K562 treated with DMSO at 1 percent for 48 hours (cell line): Measurements from ENCODE around the gene OR5B3. TPM values are rescaled to one million over a fixed set of nuclear protein-coding genes. Genes with fewer than 3 reads are reported as not detected.

ENCODE experiments used
- total RNA-seq: library from RNA; unstranded; fragments of 300-600 nt; gene quantifications from 2 replicates; pipeline ENCODE4 v1.2.3, GENCODE V29; 2022; ENCODE audit warnings: low replicate concordance; ENCODE audit errors: extremely low read depth

The OR5B3 gene
- total RNA-seq: not detected in 2 replicates

DNA sequence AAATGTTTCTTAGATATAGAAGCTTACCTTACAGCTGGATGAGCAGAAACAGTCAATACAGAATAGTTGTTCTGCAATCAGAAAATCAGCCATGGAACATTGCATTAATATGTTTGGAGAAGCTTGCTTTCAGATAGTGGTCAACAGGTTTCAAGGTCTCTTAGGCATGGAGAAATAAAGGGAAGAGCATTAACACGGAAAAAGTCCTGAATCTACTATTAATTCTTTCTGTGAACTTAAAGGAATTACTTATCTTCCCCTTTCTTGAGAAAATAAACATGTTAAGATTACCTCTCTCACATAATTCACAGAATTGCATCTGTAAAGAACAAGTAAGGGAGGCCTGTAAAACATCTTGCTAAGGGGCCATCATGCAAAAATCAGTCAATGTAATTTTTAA lies at the start of gene OR5B3:
TSS of gene OR5B3 (minus strand) at position 101 of the 400 bp plus-strand sequence. CDS start 3,465 bp downstream, outside the sequence.

DNA sequence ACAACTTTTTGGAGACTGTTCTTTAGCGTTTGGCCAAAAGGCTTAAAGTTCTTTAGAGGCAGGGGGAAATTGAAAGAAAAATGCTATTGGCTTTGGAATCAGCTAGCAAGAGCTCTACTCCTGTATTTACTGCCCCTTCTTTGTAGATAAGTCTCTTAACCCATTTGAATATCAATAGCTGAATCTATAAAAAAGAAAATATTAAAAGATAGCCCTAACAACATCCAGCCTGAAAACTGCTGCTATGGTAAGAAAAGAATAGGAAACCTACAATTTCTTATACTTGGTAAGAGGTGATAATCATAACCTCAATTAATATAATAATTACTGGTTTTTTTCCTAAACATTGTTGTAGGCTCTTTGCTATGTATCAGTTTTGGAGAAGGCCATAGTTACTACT lies 35.5 kb upstream of the OR5B3 start, which contains the start of gene OR5B12:
TSS of gene OR5B12 (minus strand) at position 101 of the 400 bp plus-strand sequence. CDS start 2,085 bp downstream, outside the sequence.

DNA sequence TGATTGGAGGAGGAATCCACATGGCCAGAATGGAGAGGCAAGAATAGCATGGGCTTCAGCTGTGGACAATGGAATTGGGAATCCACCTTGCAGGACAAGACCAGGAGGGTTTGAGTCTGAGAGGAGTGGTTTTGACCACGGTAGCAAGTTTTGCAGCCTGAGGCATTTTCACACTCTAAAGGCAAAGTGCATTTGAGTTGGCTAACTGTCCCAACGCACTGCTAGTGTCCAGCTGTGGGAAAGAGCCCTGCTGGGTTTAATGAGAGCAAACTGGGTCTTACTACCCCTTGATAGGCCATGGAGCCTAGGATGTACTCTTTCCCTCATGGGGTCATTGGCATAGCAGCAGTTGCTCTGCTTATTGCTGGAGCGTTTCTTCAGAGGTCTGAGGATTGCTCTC lies 21.3 kb upstream of the OR5B3 start, which contains the start of gene OR5B2:
TSS of gene OR5B2 (minus strand) at position 101 of the 400 bp plus-strand sequence. CDS start 4,860 bp downstream, outside the sequence.

DNA sequence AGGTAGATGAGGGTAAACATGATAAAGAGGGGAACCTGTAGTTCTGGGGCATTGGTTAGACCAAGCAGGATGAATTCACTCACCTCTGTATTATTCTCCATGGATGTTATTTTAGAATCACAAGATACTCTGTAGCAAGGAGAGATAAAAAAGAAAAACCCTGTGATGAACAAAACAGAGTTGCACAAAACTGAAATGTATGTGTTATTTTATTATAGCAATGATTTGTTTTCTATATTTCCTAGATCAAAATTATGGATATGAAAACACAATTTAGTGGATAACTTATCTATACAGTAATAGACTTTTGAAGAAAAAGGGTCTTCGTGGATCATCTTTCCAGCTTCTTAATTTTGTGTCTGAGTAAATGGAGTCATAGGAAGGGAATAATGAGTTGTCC lies 47.7 kb downstream of the OR5B3 start, which contains the start of gene OR5B17:
TSS of gene OR5B17 (minus strand) at position 101 of the 400 bp plus-strand sequence. CDS start at position 101, 0 bp downstream.

Other genes with a start within 250 kb of the OR5B3 start
- gene OR9Q2, start 217.8 kb downstream of the OR5B3 start, total RNA-seq: not detected in 2 replicates
- not detected in 2 replicates for gene OR1S2, start 202.7 kb downstream of the OR5B3 start, total RNA-seq
- gene OR1S1, start 194.2 kb downstream of the OR5B3 start, total RNA-seq: not detected in 2 replicates
- gene OR10Q1, start 178.0 kb downstream of the OR5B3 start, total RNA-seq: not detected in 2 replicates
- not detected in 2 replicates for gene OR10W1, start 138.6 kb downstream of the OR5B3 start, total RNA-seq
- not detected in 2 replicates for gene OR5B17, start 47.8 kb downstream of the OR5B3 start, total RNA-seq
- gene OR5B2, start 21.2 kb upstream of the OR5B3 start, total RNA-seq: not detected in 2 replicates
- not detected in 2 replicates for gene OR5B12, start 35.4 kb upstream of the OR5B3 start, total RNA-seq
- gene OR5B21, start 101.2 kb upstream of the OR5B3 start, total RNA-seq: not detected in 2 replicates
- gene LPXN, start 169.0 kb upstream of the OR5B3 start, total RNA-seq: not detected in 2 replicates
- not detected in 2 replicates for gene ZFP91, start 172.2 kb upstream of the OR5B3 start, total RNA-seq
- gene CNTF, start 215.8 kb upstream of the OR5B3 start, total RNA-seq: not detected in 2 replicates